Breast epithelium (tissue), 4 donors: ENCODE data around the gene SLC6A19. TPM values are rescaled to one million over a fixed set of nuclear protein-coding genes. Genes with fewer than 3 reads are reported as not detected.

Source experiments
- DNase-seq, 2 donors: peaks; one replicate each; pipeline ENCODE4 v3.0.0-alpha.2; 2019; ENCODE audit warnings: low spot score in 2 of 2
- H3K27ac ChIP-seq, 2 donors: fragments of 200-600 bp; sonication (generic) in 1 of 2; one replicate each; pipeline ENCODE4 v1.5.1; 2016 to 2019; ENCODE audit warnings: mild to moderate bottlenecking in 1 of 2
- H3K27me3 ChIP-seq, 2 donors: fragments of 200-600 bp; sonication (generic) in 1 of 2; one replicate each; pipeline versions ENCODE4 v1.5.1 to v1.6.0; 2017 to 2019; ENCODE audit warnings: control low read depth in 1 of 2, mild to moderate bottlenecking in 1 of 2
- H3K36me3 ChIP-seq: fragments of 200-600 bp; one replicate; pipeline ENCODE4 v1.5.1; 2019
- H3K4me1 ChIP-seq, 2 donors: fragments of 200-600 bp; sonication (generic); one replicate each; pipeline ENCODE4 v1.5.1; 2016 to 2019; ENCODE audit warnings: control low read depth in 1 of 2
- H3K4me3 ChIP-seq, 3 donors: fragments of 200-600 bp; sonication (generic); 1 replicate in 2 of 3; 2 replicates in 1 of 3; pipeline ENCODE4 v1.5.1; 2016 to 2019; ENCODE audit warnings: mild to moderate bottlenecking in 3 of 3, moderate library complexity in 2 of 3
- H3K9me3 ChIP-seq, 2 donors: fragments of 200-600 bp; sonication (generic) in 1 of 2; one replicate each; pipeline ENCODE4 v1.5.1; 2016 to 2019; ENCODE audit warnings: control low read depth in 1 of 2
- POLR2A ChIP-seq: fragments of 450-650 bp; IDR thresholded peaks from one replicate; pipeline ENCODE4 v1.6.1; 2016; ENCODE audit warnings: antibody characterized with exemption, mild to moderate bottlenecking, moderate library complexity
- POLR2AphosphoS5 ChIP-seq, 3 donors: sonication (generic); formaldehyde crosslinking; IDR thresholded peaks; one replicate each; pipeline ENCODE4 v1.6.1; 2017; ENCODE audit warnings: antibody characterized with exemption in 3 of 3
- intact Hi-C: fragments of 100-400 bp; cut with DNase I; formaldehyde crosslinking; loops from one replicate; pipeline ENCODE4 v1.15.1; 2023; ENCODE audit warnings: low total_unique reads
- total RNA-seq, 3 donors: library from RNA; depleted of rRNA; stranded (reverse); fragments of >200 nt; gene quantifications; one replicate each; pipeline ENCODE4 v1.1.0, GENCODE V29; 2016
- TF ChIP-seq, protein P1 (sequence below), 3 donors: fragments of 450-650 bp; IDR thresholded peaks; one replicate each; pipeline ENCODE4 v1.5.1; 2016 to 2017; ENCODE audit warnings: antibody characterized with exemption in 3 of 3, mild to moderate bottlenecking in 3 of 3, moderate library complexity in 3 of 3

SLC6A19 gene
- total RNA-seq, 3 donors from 2014 or later: not detected

DNA sequence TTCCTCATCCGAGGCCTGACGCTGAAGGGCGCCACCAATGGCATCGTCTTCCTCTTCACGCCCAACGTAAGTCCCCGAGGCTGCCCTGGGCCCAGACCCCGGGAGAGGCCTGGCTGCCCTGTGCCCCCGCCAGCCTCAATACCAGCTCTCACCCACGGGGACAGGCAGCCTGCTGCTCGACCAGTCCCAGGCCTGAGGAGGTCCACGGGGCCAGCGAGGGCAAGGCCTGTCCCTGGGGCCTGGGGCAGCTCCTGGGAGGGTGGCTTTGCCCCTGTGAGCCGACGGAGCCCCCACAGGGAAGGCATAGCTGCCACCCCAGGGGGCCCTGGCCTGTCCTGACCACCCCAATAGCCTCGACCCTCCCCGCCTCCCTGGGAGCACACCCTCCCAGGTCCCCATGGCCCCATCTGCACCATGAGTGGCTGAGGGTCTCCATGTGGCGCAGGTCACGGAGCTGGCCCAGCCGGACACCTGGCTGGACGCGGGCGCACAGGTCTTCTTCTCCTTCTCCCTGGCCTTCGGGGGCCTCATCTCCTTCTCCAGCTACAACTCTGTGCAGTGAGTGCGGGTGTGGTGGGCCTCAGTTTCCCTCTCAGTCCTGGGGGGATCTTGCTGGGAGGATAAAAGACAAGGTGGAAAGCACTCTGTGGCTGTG lies 12.2 kb downstream of the SLC6A19 start:
- no peaks in the 10 kb centered on the region for H3K36me3 ChIP-seq
- no peaks in the 10 kb centered on the region for H3K4me1 ChIP-seq
- DNase-seq: no peak
- intact Hi-C loops: no loop called here
- H3K4me3 ChIP-seq: no peak overlapping the region
- H3K27ac ChIP-seq: no peak overlapping the region
- peaks cover 0 to 10% of the 10 kb centered on the region in 2 donors for H3K9me3 ChIP-seq
- TF ChIP-seq POLR2A (no peak), POLR2AphosphoS5 (IDR thresholded peaks at IDR 0.05) (no peak)
- TF ChIP-seq, protein P1, sequence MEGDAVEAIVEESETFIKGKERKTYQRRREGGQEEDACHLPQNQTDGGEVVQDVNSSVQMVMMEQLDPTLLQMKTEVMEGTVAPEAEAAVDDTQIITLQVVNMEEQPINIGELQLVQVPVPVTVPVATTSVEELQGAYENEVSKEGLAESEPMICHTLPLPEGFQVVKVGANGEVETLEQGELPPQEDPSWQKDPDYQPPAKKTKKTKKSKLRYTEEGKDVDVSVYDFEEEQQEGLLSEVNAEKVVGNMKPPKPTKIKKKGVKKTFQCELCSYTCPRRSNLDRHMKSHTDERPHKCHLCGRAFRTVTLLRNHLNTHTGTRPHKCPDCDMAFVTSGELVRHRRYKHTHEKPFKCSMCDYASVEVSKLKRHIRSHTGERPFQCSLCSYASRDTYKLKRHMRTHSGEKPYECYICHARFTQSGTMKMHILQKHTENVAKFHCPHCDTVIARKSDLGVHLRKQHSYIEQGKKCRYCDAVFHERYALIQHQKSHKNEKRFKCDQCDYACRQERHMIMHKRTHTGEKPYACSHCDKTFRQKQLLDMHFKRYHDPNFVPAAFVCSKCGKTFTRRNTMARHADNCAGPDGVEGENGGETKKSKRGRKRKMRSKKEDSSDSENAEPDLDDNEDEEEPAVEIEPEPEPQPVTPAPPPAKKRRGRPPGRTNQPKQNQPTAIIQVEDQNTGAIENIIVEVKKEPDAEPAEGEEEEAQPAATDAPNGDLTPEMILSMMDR (IDR thresholded peaks at IDR 0.05): no peak
- H3K27me3 ChIP-seq: peaks cover 0 to 50% of the 10 kb centered on the region in 2 donors

DNA sequence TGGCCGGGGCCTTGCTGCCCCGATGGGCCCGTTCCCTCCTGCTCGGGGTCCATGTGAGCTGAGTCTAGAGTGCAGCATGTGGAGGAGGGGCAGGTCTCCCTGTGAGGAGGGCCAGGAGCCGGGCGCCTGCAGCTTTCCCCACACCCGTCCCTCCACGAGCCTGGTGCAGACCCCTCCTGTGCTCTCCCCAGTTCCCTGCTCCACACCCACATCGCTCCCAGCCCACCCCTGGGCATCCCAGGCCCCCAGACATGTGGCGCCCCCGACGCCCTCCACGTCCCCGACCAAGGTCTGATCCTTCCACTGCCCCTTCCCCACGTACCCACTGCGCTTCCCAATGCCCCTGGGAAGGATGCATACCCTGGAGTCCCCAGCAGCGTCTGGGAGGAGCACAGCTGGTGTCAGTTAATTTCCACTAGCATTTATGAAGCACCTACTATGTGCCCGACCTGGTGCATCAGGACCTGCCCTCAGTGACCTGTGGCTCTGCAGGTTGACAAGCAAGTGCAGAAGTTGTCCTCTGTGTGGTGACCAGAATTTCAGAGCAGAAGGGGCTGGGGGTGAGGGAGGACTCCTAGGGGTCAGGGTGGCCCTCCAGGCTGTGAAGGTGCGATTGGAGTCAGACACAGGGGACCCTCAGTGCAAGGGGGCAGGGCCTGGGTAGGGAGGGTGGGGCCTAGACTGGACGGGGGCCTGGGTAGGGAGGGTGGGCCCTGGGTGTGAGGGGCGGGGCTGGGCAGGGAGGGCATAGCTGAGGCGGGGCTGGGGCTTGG lies 13.0 kb downstream of the SLC6A19 start:
- Histone ChIP-seq H3K4me3 (no peak overlapping the region), H3K27ac (no peak overlapping the region), H3K4me1 (no peaks in the 10 kb centered on the region), H3K27me3 (peaks cover 0 to 54% of the 10 kb centered on the region in 2 donors), H3K36me3 (no peaks in the 10 kb centered on the region), H3K9me3 (peaks cover 0 to 10% of the 10 kb centered on the region in 2 donors)
- DNase-seq: no peak
- no peak for TF ChIP-seq POLR2AphosphoS5 (IDR thresholded peaks at IDR 0.05)
- TF ChIP-seq POLR2A: no peak
- TF ChIP-seq, protein P1 (IDR thresholded peaks at IDR 0.05): no peak
- intact Hi-C loops: no loop called here

DNA sequence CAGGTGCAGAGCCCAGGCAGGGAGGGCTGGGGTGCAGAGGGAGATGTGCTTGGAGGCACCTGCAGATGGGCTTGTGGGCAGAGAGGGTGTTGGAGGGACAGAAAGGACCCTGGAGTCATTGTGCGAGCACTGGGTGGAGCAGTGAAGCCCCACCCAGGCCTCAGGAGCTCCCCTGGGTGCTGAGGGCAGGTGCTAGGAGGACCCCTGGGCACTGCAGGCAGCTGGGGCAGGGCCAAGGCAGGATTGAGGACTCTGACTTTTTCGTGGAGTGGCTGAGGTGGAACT lies 13.5 kb downstream of the SLC6A19 start:
- Histone ChIP-seq H3K36me3 (no peaks in the 10 kb centered on the region), H3K27me3 (peaks cover 0 to 59% of the 10 kb centered on the region in 2 donors), H3K4me3 (no peak overlapping the region), H3K4me1 (no peaks in the 10 kb centered on the region), H3K9me3 (peaks cover 0 to 10% of the 10 kb centered on the region in 2 donors), H3K27ac (no peak overlapping the region)
- intact Hi-C loops: no loop called here
- no peak for DNase-seq
- TF ChIP-seq POLR2A (no peak), POLR2AphosphoS5 (IDR thresholded peaks at IDR 0.05) (no peak)
- TF ChIP-seq, protein P1 (IDR thresholded peaks at IDR 0.05): no peak

DNA sequence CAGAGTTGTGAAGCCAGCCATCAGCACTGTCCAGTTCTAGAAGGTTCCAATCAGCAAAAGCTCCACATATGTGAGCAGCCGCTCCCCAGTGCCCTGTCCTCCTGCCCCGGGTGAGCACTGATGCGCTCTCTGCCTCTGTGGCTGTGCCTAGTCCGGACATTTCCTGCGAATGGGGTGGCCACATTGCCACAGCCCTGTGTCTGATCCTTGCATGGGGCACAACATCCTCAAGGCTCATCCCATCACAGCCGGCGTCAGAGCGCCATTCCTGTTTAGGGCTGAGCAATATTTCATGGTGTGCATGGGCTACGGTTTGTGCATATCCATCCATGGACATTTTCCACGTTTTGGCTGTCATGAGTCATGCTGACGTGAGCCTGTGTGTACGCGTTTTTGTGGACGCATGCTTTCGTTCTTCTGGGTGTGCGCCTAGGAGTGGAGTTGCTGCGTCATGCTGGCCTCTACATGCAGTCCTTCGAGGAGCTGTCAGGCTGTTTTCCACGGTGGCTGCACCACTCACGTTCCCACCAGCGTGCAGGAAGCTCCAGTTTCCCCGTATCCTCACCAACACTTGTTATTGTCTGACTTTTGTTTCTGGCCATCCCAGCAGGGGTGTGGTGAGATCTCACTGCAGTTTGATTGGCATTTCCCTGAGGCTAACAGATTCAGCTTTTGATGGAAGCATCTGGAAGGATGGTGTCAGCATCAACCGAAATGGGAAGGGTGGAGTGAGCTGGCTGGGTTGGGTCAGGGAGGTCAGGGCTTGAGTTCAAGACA lies 14.1 kb downstream of the SLC6A19 start:
- Histone ChIP-seq H3K27ac (no peak overlapping the region), H3K27me3 (peaks cover 0 to 59% of the 10 kb centered on the region in 2 donors), H3K4me1 (no peaks in the 10 kb centered on the region), H3K36me3 (no peaks in the 10 kb centered on the region), H3K9me3 (peaks cover 0 to 10% of the 10 kb centered on the region in 2 donors), H3K4me3 (no peak overlapping the region)
- TF ChIP-seq, protein P1 (IDR thresholded peaks at IDR 0.05): no peak
- TF ChIP-seq POLR2AphosphoS5 (IDR thresholded peaks at IDR 0.05) (no peak), POLR2A (no peak)
- intact Hi-C loops: no loop called here
- no peak for DNase-seq
